HCT116 (cell line): ENCODE results near the gene ITIH3. TPM values are rescaled to one million over a fixed set of nuclear protein-coding genes. Genes with fewer than 3 reads are reported as not detected.

Experiments
- ATAC-seq: fragments of 200-7000 bp; cut with Tn5 transposase; 2 replicates; pipeline ENCODE4 v1.9.1; 2020; ENCODE audit warnings: mild to moderate bottlenecking, moderate library complexity
- BruUV-seq: library from RNA; stranded (reverse); fragments of 400-500 nt; replicated peaks from 2 replicates; lab custom pipeline; 2021; lab: Mats Ljungman, UMichigan
- CTCF ChIA-PET: fragments of 300-600 bp; sonication (Branson Sonifier 250); formaldehyde crosslinking; loops from one replicate; lab custom pipeline; 2021; ENCODE audit warnings: antibody characterized with exemption; lab: Charles Lee
- POLR2A ChIA-PET: fragments of 300-600, 350-600 bp; sonication (Branson Sonifier 250); formaldehyde crosslinking; loops from one replicate; lab custom pipeline; 2021; ENCODE audit warnings: antibody characterized with exemption; lab: Charles Lee
- RAD21 ChIA-PET, 2 experiments: fragments of 300-600 bp; sonication (Branson Sonifier 250); formaldehyde crosslinking; loops; one replicate each; lab custom pipeline; 2023; ENCODE audit warnings: low total read pairs in 2 of 2; ENCODE audit not compliant: uncharacterized antibody in 2 of 2, unreplicated experiment in 2 of 2, low non-redundant PET in 1 of 2; lab: Charles Lee
- DNase-seq: peaks from one replicate; pipeline ENCODE4 v3.0.0-alpha.2; 2010; ENCODE audit warnings: low read depth, low spot score
- H2AFZ ChIP-seq: fragments of 200-600 bp; shearing (Covaris generic), sonication (generic); 2 replicates; pipeline ENCODE4 v1.6.1; 2017; ENCODE audit warnings: low read depth, mixed run types, mixed read lengths, antibody characterized with exemption, low read length; ENCODE audit not compliant: poor library complexity, severe bottlenecking
- H3K27ac ChIP-seq: 2 replicates; pipeline ENCODE4 v1.5.1; 2012; ENCODE audit warnings: low read depth, low read length
- H3K27me3 ChIP-seq: fragments of 200-600 bp; sonication (generic); 2 replicates; pipeline ENCODE4 v1.6.1; 2016; ENCODE audit warnings: mixed run types, low read length, mixed read lengths; ENCODE audit not compliant: insufficient read depth
- H3K36me3 ChIP-seq, 2 experiments: fragments of 200-500 bp in 1 of 2; fragments of 200-600 bp in 1 of 2; sonication (Bioruptor generic) in 1 of 2; sonication (generic) in 1 of 2; 2 replicates each; pipeline versions ENCODE4 v1.5.1 to v1.6.1; 2014 to 2016; ENCODE audit warnings: low read length in 2 of 2, inconsistent platforms in 1 of 2, mixed read lengths in 1 of 2, mixed run types in 1 of 2; ENCODE audit not compliant: insufficient read depth in 2 of 2, control insufficient read depth in 1 of 2
- H3K4me1 ChIP-seq, 2 experiments: fragments of 200-600 bp in 1 of 2; sonication (generic) in 1 of 2; 2 replicates each; pipeline versions ENCODE4 v1.5.1 to v1.6.1; 2012 to 2017; ENCODE audit warnings: low read length in 2 of 2, inconsistent platforms in 1 of 2, mild to moderate bottlenecking in 1 of 2, mixed read lengths in 1 of 2, mixed run types in 1 of 2, moderate library complexity in 1 of 2; ENCODE audit not compliant: insufficient read depth in 2 of 2, control insufficient read depth in 1 of 2
- H3K4me2 ChIP-seq: fragments of 200-600 bp; sonication (generic); 2 replicates; pipeline ENCODE4 v1.6.1; 2017; ENCODE audit warnings: mixed run types, low read length, mixed read lengths
- H3K4me3 ChIP-seq, 2 experiments: fragments of 200-600 bp in 1 of 2; sonication (generic) in 1 of 2; replicated peaks in 1 of 2; 2 replicates each; pipeline ENCODE4 v1.5.1; 2011 to 2016; ENCODE audit warnings: low read length in 2 of 2, control low read depth in 1 of 2, low read depth in 1 of 2, mild to moderate bottlenecking in 1 of 2, mixed read lengths in 1 of 2, mixed run types in 1 of 2
- H3K79me2 ChIP-seq: fragments of 200-600 bp; sonication (generic); 2 replicates; pipeline ENCODE4 v1.6.1; 2017; ENCODE audit warnings: mild to moderate bottlenecking, mixed run types, low read length, moderate library complexity, mixed read lengths; ENCODE audit not compliant: insufficient read depth
- H3K9ac ChIP-seq: fragments of 200-600 bp; sonication (generic); 2 replicates; pipeline ENCODE4 v1.6.1; 2016; ENCODE audit warnings: low read length, mixed read lengths
- H3K9me2 ChIP-seq: fragments of 200-600 bp; sonication (generic), shearing (Covaris generic); 2 replicates; pipeline ENCODE4 v1.6.1; 2017; ENCODE audit warnings: mixed run types, mild to moderate bottlenecking, moderate library complexity; ENCODE audit not compliant: insufficient read depth
- H3K9me3 ChIP-seq, 2 experiments: fragments of 200-500 bp in 1 of 2; fragments of 200-600 bp in 1 of 2; sonication (Bioruptor generic) in 1 of 2; sonication (generic) in 1 of 2; 2 replicates each; pipeline ENCODE4 v1.6.1; 2014 to 2017; ENCODE audit warnings: low read length in 2 of 2, mixed read lengths in 2 of 2, inconsistent platforms in 1 of 2, low read depth in 1 of 2, mild to moderate bottlenecking in 1 of 2, mixed run types in 1 of 2, moderate library complexity in 1 of 2; ENCODE audit not compliant: control insufficient read depth in 1 of 2, insufficient read depth in 1 of 2
- H4K20me1 ChIP-seq: fragments of 200-600 bp; sonication (generic), shearing (Covaris generic); 2 replicates; pipeline ENCODE4 v1.6.1; 2017; ENCODE audit warnings: mixed run types, mild to moderate bottlenecking, moderate library complexity; ENCODE audit not compliant: insufficient read depth
- ATF3 ChIP-seq: IDR thresholded peaks from 2 replicates; pipeline ENCODE4 v1.6.1; 2012
- CBX3 ChIP-seq: IDR thresholded peaks from 2 replicates; pipeline ENCODE4 v1.6.1; 2012; ENCODE audit warnings: low read depth
- CEBPB ChIP-seq: IDR thresholded peaks from 2 replicates; pipeline ENCODE4 v1.6.1; 2012; ENCODE audit warnings: low read depth
- CTCF ChIP-seq, 3 experiments: fragments of 200-600 bp in 1 of 3; sonication (generic) in 1 of 3; IDR thresholded peaks in 2 of 3; conservative IDR thresholded peaks in 1 of 3; 2 replicates each; pipeline ENCODE4 v1.5.1; 2012 to 2017; ENCODE audit warnings: low read depth in 2 of 3, low read length in 2 of 3, antibody characterized with exemption in 1 of 3, borderline replicate concordance in 1 of 3, control low read depth in 1 of 3, mild to moderate bottlenecking in 1 of 3, mixed read lengths in 1 of 3, mixed run types in 1 of 3, moderate library complexity in 1 of 3; ENCODE audit not compliant: insufficient read depth in 1 of 3
- EGR1 ChIP-seq: IDR thresholded peaks from 2 replicates; pipeline ENCODE4 v1.6.1; 2012; ENCODE audit warnings: low read depth
- EZH2 ChIP-seq: fragments of 200-600 bp; sonication (generic); IDR thresholded peaks from 2 replicates; pipeline ENCODE4 v1.6.1; 2017; ENCODE audit warnings: antibody characterized with exemption, mixed run types
- EZH2phosphoT487 ChIP-seq: fragments of 200-600 bp; IDR thresholded peaks from 2 replicates; pipeline ENCODE4 v1.6.1; 2018; ENCODE audit warnings: antibody characterized with exemption, borderline replicate concordance
- JUND ChIP-seq: IDR thresholded peaks from 2 replicates; pipeline ENCODE4 v1.6.1; 2012
- POLR2A ChIP-seq: IDR thresholded peaks from 2 replicates; pipeline ENCODE4 v1.7.0; 2011; ENCODE audit warnings: borderline replicate concordance; ENCODE audit not compliant: insufficient read depth, insufficient read length; ENCODE audit errors: extremely low read depth
- POLR2AphosphoS5 ChIP-seq: IDR thresholded peaks from 2 replicates; pipeline ENCODE4 v1.6.1; 2011; ENCODE audit warnings: mild to moderate bottlenecking, low read depth, low read length, moderate library complexity
- RAD21 ChIP-seq: IDR thresholded peaks from 2 replicates; pipeline ENCODE4 v1.6.1; 2012; ENCODE audit warnings: low read depth, mild to moderate bottlenecking
- REST ChIP-seq: IDR thresholded peaks from 2 replicates; pipeline ENCODE4 v1.6.1; 2012; ENCODE audit warnings: low read depth
- SRF ChIP-seq: IDR thresholded peaks from 2 replicates; pipeline ENCODE4 v1.6.1; 2012; ENCODE audit warnings: low read depth
- ZBTB33 ChIP-seq: IDR thresholded peaks from 2 replicates; pipeline ENCODE4 v1.6.1; 2011; ENCODE audit warnings: mild to moderate bottlenecking, low read length, moderate library complexity; ENCODE audit not compliant: insufficient replicate concordance; ENCODE audit errors: extremely low read depth
- ZFX ChIP-seq: fragments of 450-650 bp; IDR thresholded peaks from 2 replicates; pipeline ENCODE4 v1.6.1; 2017
- ZNF274 ChIP-seq: fragments of 200-500 bp; sonication (Bioruptor generic); IDR thresholded peaks from 2 replicates; pipeline ENCODE4 v1.6.1; 2014; ENCODE audit warnings: mild to moderate bottlenecking, low read depth, low read length, inconsistent platforms
- intact Hi-C: fragments of 100-400 bp; cut with micrococcal nuclease; formaldehyde crosslinking; loops from 2 replicates; pipeline ENCODE4 v1.10.0; 2022
- total RNA-seq: library from RNA; stranded (reverse); gene quantifications from one replicate; pipeline ENCODE4 v1.2.1, GENCODE V29; 2021; ENCODE audit not compliant: unreplicated experiment

The ITIH3 gene
- total RNA-seq, 1 experiment from 2014 or later, result 0.44 TPM

- no peaks in the 10 kb centered on the region for H3K36me3 ChIP-seq
- no peaks in the 10 kb centered on the region for H3K79me2 ChIP-seq
- no peak overlapping the region for H2AFZ ChIP-seq
- no peaks in the 10 kb centered on the region for H3K9me3 ChIP-seq
- DNase-seq (no peak), ATAC-seq (no peak)
- H3K27ac ChIP-seq, result no peak overlapping the region
- H3K9ac ChIP-seq, result no peak overlapping the region
- POLR2A ChIA-PET, result no interaction called here
- no peak overlapping the region for H3K4me3 ChIP-seq
- TF ChIP-seq ATF3 (no peak), ZNF274 (no peak), POLR2AphosphoS5 (no peak), ZFX (no peak), EGR1 (no peak), JUND (no peak), REST (no peak), CBX3 (no peak), EZH2 (no peak), CEBPB (no peak), EZH2phosphoT487 (no peak), SRF (no peak), CTCF (IDR thresholded peaks at IDR 0.05 in 2 of 3, conservative IDR thresholded peaks at IDR 0.05 in 1 of 3; ENCODE audit: borderline replicate concordance in 1 of 3, insufficient read depth in 1 of 3, low read depth in 2 of 3, low read length in 2 of 3) (no peak), ZBTB33 (no peak), RAD21 (no peak), POLR2A (no peak)
- CTCF ChIA-PET, result no interaction called here
- RAD21 ChIA-PET, result no interaction called here
- BruUV-seq, result no TSS peak
- no peaks in the 10 kb centered on the region for H3K27me3 ChIP-seq
- intact Hi-C loops, result no loop called here
- H3K4me1 ChIP-seq, result peaks cover 0 to 7% of the 10 kb centered on the region in 2 experiments; a peak in 1 of 4 replicates
- no peak overlapping the region for H3K4me2 ChIP-seq
- H3K9me2 ChIP-seq, result no peaks in the 10 kb centered on the region
- no peaks in the 10 kb centered on the region for H4K20me1 ChIP-seq
Observed at GRCh38 chr3:52796411-52796810, 1.8 kb downstream of the ITIH3 start.
